Fibroblast of lung (primary cell): ENCODE data around the gene NXN. TPM values are rescaled to one million over a fixed set of nuclear protein-coding genes. Genes with fewer than 3 reads are reported as not detected.
A peak's percentile ranks its signal among the peaks of the same experiment; 100 is the strongest.

Experiments
- DNase-seq, 2 donors: peaks; one replicate each; pipeline versions ENCODE4 v3.0.0 to v3.0.0-alpha.2; 2010; ENCODE audit warnings: low read depth in 2 of 2
- H2AFZ ChIP-seq: 2 replicates; pipeline ENCODE4 v1.5.1; 2012; ENCODE audit warnings: low read length, control low read depth, inconsistent platforms
- H3K27ac ChIP-seq: 2 replicates; pipeline ENCODE4 v1.5.1; 2011; ENCODE audit warnings: low read length, control low read depth; ENCODE audit not compliant: insufficient read depth
- H3K27me3 ChIP-seq: 2 replicates; pipeline ENCODE4 v1.5.1; 2011; ENCODE audit warnings: mild to moderate bottlenecking, low read length; ENCODE audit not compliant: control insufficient read depth, insufficient read depth
- H3K36me3 ChIP-seq: 2 replicates; pipeline ENCODE4 v1.5.1; 2011; ENCODE audit warnings: low read length; ENCODE audit not compliant: control insufficient read depth, insufficient read depth
- H3K4me1 ChIP-seq: 2 replicates; pipeline ENCODE4 v1.5.1; 2011; ENCODE audit warnings: low read length; ENCODE audit not compliant: control insufficient read depth, insufficient read depth; ENCODE audit errors: extremely low read depth
- H3K4me2 ChIP-seq: 2 replicates; pipeline ENCODE4 v1.5.1; 2011; ENCODE audit warnings: low read length, control low read depth; ENCODE audit not compliant: insufficient read depth; ENCODE audit errors: extremely low read depth
- H3K4me3 ChIP-seq, 4 experiments: fragments of 200-600 bp in 1 of 4; sonication (generic) in 1 of 4; replicated peaks in 1 of 4; 2 replicates each; pipeline ENCODE4 v1.5.1; 2011 to 2016; ENCODE audit warnings: low read length in 4 of 4, low read depth in 3 of 4, mild to moderate bottlenecking in 3 of 4, control low read depth in 2 of 4, inconsistent platforms in 1 of 4, mixed read lengths in 1 of 4; ENCODE audit not compliant: insufficient read depth in 1 of 4; ENCODE audit errors: control extremely low read depth in 1 of 4
- H3K79me2 ChIP-seq: 2 replicates; pipeline ENCODE4 v1.5.1; 2012; ENCODE audit warnings: mild to moderate bottlenecking, low read length, inconsistent platforms; ENCODE audit not compliant: control insufficient read depth, insufficient read depth
- H3K9ac ChIP-seq: 2 replicates; pipeline ENCODE4 v1.5.1; 2011; ENCODE audit warnings: mild to moderate bottlenecking, low read length, control low read depth; ENCODE audit not compliant: insufficient read depth
- H3K9me3 ChIP-seq: 2 replicates; pipeline ENCODE4 v1.5.1; 2012; ENCODE audit warnings: low read depth, low read length; ENCODE audit not compliant: control insufficient read depth, insufficient read depth
- H4K20me1 ChIP-seq: 2 replicates; pipeline ENCODE4 v1.5.1; 2011; ENCODE audit warnings: low read length; ENCODE audit not compliant: control insufficient read depth, insufficient read depth; ENCODE audit errors: extremely low read depth
- CTCF ChIP-seq, 2 donors: IDR thresholded peaks in 1 of 2; conservative IDR thresholded peaks in 1 of 2; 1 replicate in 1 of 2; 2 replicates in 1 of 2; pipeline ENCODE4 v1.5.1; 2011 to 2012; ENCODE audit warnings: low read length in 2 of 2, control low read depth in 1 of 2, inconsistent platforms in 1 of 2, low read depth in 1 of 2, mild to moderate bottlenecking in 1 of 2
- EZH2 ChIP-seq: IDR thresholded peaks from 2 replicates; pipeline ENCODE4 v1.5.1; 2012; ENCODE audit warnings: low read length, control low read depth, mild to moderate bottlenecking; ENCODE audit errors: missing control alignments
- polyA plus RNA-seq, 2 donors: library from polyadenylated mRNA; depleted of rRNA in 1 of 2; stranded (reverse) in 1 of 2; unstranded in 1 of 2; fragments of >200 nt; gene quantifications; 2 replicates each; pipeline ENCODE4 v1.2.1, GENCODE V29; 2011 to 2012; ENCODE audit warnings: missing spikeins in 1 of 2
- total RNA-seq: library from RNA; depleted of rRNA; stranded (reverse); fragments of >200 nt; gene quantifications from 2 replicates; pipeline ENCODE4 v1.2.1, GENCODE V29; 2014

Gene NXN
- total and polyA plus RNA-seq, 2 donors (not counting 1 experiment from before 2014, with no cell fraction given), result 38.5 to 53.8 TPM

DNA sequence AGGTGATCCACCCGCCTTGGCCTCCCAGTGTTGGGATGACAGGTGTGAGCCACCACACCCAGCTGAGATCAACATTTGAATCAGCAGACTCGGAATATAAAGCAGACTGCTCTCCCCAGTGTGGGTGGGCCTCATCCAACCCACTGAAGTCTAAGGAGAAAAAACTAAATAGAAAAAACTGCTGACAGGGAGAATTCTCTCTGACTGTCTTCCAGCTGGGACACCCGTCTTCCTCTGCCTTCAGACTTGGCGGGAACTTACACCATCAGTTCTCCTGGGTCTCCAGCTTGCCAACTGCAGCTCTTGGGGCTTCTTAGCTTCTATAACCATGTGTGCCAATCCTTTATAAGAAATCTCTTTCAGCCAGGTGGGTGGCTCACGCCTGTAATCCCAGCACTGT, 106.7 kb downstream of the NXN start:
- Histone ChIP-seq H3K9me3 (no peaks in the 10 kb centered on the region), H3K4me1 (peaks cover 9% of the 10 kb centered on the region), H3K27me3 (no peaks in the 10 kb centered on the region), H3K79me2 (no peaks in the 10 kb centered on the region), H3K27ac (no peak overlapping the region), H3K4me2 (no peak overlapping the region), H3K9ac (no peak overlapping the region), H2AFZ (no peak overlapping the region), H3K4me3 (no peak overlapping the region), H4K20me1 (no peaks in the 10 kb centered on the region), H3K36me3 (no peaks in the 10 kb centered on the region)
- DNase-seq, result no peak
- no peak for TF ChIP-seq EZH2
- no peak for TF ChIP-seq CTCF (conservative IDR thresholded peaks at IDR 0.05 in 1 of 2, IDR thresholded peaks at IDR 0.05 in 1 of 2; ENCODE audit: low read depth in 1 of 2, low read length in 2 of 2)

DNA sequence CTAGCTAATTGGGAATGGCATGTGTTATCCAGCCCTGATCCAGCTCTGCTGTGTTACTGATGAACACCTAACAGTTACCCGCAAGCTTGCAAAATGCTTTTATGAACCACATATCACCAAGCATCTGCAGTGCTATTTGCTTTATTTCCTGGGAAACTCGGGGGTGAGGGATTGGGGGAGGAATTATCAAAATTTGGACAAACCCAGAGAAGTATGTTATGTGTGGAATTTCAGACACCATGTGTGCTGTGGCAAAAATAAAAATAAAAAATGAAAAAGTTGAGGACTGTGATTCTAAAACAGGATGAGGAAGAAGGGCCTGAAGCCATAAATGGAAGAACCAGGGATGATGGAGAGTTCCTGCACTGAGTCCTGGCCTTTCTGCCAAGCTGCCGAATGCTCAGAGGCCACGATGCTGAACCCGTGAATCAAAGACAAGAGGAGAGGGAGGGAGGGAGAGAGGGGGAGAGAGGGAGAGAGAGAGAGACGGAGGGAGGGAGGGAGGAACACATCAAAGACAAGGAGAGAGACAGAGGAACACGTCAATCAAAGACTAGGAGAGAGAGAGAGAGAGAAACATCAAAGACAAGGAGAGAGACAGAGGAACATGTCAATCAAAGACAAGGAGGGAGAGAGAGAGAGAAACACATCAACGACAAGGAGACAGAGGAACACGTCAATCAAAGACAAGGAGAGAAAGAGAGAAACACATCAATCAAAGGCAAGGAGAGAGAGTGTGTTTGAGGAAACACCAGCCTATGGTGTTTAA, 107.6 kb downstream of the NXN start:
- peak in 1 of 2 donors; percentile 56 for DNase-seq
- H3K27ac ChIP-seq, result no peak overlapping the region
- peaks cover 9% of the 10 kb centered on the region for H3K4me1 ChIP-seq
- H3K9me3 ChIP-seq, result no peaks in the 10 kb centered on the region
- no peak overlapping the region for H3K9ac ChIP-seq
- H3K4me3 ChIP-seq, result no peak overlapping the region
- no peak overlapping the region for H2AFZ ChIP-seq
- no peaks in the 10 kb centered on the region for H4K20me1 ChIP-seq
- no peaks in the 10 kb centered on the region for H3K27me3 ChIP-seq
- TF ChIP-seq EZH2 (no peak), CTCF (conservative IDR thresholded peaks at IDR 0.05 in 1 of 2, IDR thresholded peaks at IDR 0.05 in 1 of 2; ENCODE audit: low read depth in 1 of 2, low read length in 2 of 2) (no peak)
- no peaks in the 10 kb centered on the region for H3K36me3 ChIP-seq
- no peaks in the 10 kb centered on the region for H3K79me2 ChIP-seq
- no peak overlapping the region for H3K4me2 ChIP-seq

GRCh38 chr17:869567-870525, 109.7 kb downstream of the NXN start:
- Histone ChIP-seq H4K20me1 (no peaks in the 10 kb centered on the region), H3K9me3 (no peaks in the 10 kb centered on the region), H3K36me3 (no peaks in the 10 kb centered on the region), H3K27me3 (no peaks in the 10 kb centered on the region), H3K4me2 (peak overlapping the region; percentile 75), H2AFZ (no peak overlapping the region), H3K4me1 (peaks cover 9% of the 10 kb centered on the region), H3K79me2 (no peaks in the 10 kb centered on the region), H3K9ac (peak overlapping the region; percentile 17), H3K27ac (peak overlapping the region; percentile 72), H3K4me3 (peak overlapping the region in 2 of 4 experiments; percentile 21 to 42)
- DNase-seq, result peak; percentile 60 to 86
- no peak for TF ChIP-seq EZH2
- TF ChIP-seq CTCF (conservative IDR thresholded peaks at IDR 0.05 in 1 of 2, IDR thresholded peaks at IDR 0.05 in 1 of 2; ENCODE audit: low read depth in 1 of 2, low read length in 2 of 2), result no peak
